HepG2 (cell line): ENCODE data around the gene RPRML.
"Not testable (repeated sequence)": the region's sequence is repeated elsewhere in the genome, so short reads cannot be mapped to it uniquely, and the experiment has no call there.

Experiments
- BRCA1 ChIP-seq: sonication (generic); formaldehyde crosslinking; IDR thresholded peaks from 2 replicates; pipeline ENCODE4 v1.4.0; 2020; ENCODE audit warnings: missing genetic modification reagents
- CEBPB ChIP-seq: IDR thresholded peaks from 2 replicates; pipeline ENCODE4 v1.6.1; 2011; ENCODE audit warnings: low read depth, low read length, improper control_type of control experiment, borderline replicate concordance
- CREB1 ChIP-seq, 2 experiments: fragments of 450-650 bp in 1 of 2; IDR thresholded peaks; 2 replicates each; pipeline ENCODE4 v1.6.1; 2016 to 2017; ENCODE audit warnings: control low read depth in 1 of 2, mild to moderate bottlenecking in 1 of 2, missing compliant biosample characterization in 1 of 2, missing genetic modification characterization in 1 of 2
- ELF1 ChIP-seq: sonication (generic); formaldehyde crosslinking; IDR thresholded peaks from 2 replicates; pipeline ENCODE4 v1.4.0; 2020; ENCODE audit warnings: missing genetic modification reagents
- ELF3 ChIP-seq: IDR thresholded peaks from 2 replicates; pipeline ENCODE4 v1.6.1; 2016; ENCODE audit warnings: missing genetic modification reagents, missing compliant biosample characterization
- GTF2F1 ChIP-seq: fragments of 150-350 bp; IDR thresholded peaks from 2 replicates; pipeline ENCODE4 v1.6.1; 2014; ENCODE audit warnings: low read length
- POLR2AphosphoS2 ChIP-seq: IDR thresholded peaks from 2 replicates; pipeline ENCODE4 v1.6.1; 2011; ENCODE audit warnings: low read depth, low read length, improper control_type of control experiment
- RAD21 ChIP-seq: fragments of 450-650 bp; formaldehyde crosslinking; IDR thresholded peaks from 2 replicates; pipeline ENCODE4 v1.5.0; 2020; ENCODE audit warnings: mild to moderate bottlenecking
- SAP130 ChIP-seq: IDR thresholded peaks from 2 replicates; pipeline ENCODE4 v1.6.1; 2016; ENCODE audit warnings: low read depth
- SYNCRIP ChIP-seq: fragments of 200-400 bp; formaldehyde crosslinking; IDR thresholded peaks from 2 replicates; pipeline ENCODE4 v1.6.1; 2018; ENCODE audit warnings: mild to moderate bottlenecking, low read depth, low read length; ENCODE audit not compliant: insufficient read depth
- ZNF264 ChIP-seq: sonication (generic); formaldehyde crosslinking; IDR thresholded peaks from 2 replicates; pipeline ENCODE4 v1.4.0; 2020; ENCODE audit warnings: missing genetic modification reagents
- TF ChIP-seq, protein P1 (sequence below): fragments of 450-650 bp; IDR thresholded peaks from 2 replicates; pipeline ENCODE4 v1.6.1; 2017; ENCODE audit warnings: mild to moderate bottlenecking
- TF ChIP-seq, protein P2 (sequence below): sonication (generic); formaldehyde crosslinking; IDR thresholded peaks from 2 replicates; pipeline ENCODE4 v1.5.0; 2020; ENCODE audit warnings: mild to moderate bottlenecking, missing genetic modification reagents, moderate library complexity

DNA sequence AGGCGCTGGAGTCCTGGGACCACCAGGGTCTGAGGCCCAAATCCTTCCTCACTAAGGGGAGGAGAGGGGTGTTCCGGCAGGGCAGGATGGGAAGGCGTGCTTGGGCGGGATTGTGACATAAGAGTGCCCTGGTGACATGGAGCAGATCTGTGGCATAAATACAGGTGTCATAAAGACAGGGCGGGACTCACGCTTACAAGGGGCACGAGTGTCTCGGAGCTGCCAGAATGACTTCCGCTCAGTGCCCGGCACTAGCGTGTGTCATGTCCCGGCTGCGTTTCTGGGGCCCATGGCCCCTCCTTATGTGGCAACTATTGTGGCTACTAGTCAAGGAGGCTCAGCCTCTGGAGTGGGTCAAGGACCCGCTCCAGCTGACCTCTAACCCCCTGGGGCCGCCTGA, 37.9 kb upstream of the RPRML start:
- not testable (repeated sequence) for TF ChIP-seq POLR2AphosphoS2; SYNCRIP; CEBPB; ZNF264 (CRISPR knock-in tag); ELF1 (CRISPR knock-in tag); CREB1 (IDR thresholded peaks at IDR 0.05); CREB1 (CRISPR knock-in tag; IDR thresholded peaks at IDR 0.05); SAP130 (CRISPR knock-in tag); BRCA1 (CRISPR knock-in tag); ELF3 (CRISPR knock-in tag); RAD21 (CRISPR knock-in tag); GTF2F1
- TF ChIP-seq, protein P1, sequence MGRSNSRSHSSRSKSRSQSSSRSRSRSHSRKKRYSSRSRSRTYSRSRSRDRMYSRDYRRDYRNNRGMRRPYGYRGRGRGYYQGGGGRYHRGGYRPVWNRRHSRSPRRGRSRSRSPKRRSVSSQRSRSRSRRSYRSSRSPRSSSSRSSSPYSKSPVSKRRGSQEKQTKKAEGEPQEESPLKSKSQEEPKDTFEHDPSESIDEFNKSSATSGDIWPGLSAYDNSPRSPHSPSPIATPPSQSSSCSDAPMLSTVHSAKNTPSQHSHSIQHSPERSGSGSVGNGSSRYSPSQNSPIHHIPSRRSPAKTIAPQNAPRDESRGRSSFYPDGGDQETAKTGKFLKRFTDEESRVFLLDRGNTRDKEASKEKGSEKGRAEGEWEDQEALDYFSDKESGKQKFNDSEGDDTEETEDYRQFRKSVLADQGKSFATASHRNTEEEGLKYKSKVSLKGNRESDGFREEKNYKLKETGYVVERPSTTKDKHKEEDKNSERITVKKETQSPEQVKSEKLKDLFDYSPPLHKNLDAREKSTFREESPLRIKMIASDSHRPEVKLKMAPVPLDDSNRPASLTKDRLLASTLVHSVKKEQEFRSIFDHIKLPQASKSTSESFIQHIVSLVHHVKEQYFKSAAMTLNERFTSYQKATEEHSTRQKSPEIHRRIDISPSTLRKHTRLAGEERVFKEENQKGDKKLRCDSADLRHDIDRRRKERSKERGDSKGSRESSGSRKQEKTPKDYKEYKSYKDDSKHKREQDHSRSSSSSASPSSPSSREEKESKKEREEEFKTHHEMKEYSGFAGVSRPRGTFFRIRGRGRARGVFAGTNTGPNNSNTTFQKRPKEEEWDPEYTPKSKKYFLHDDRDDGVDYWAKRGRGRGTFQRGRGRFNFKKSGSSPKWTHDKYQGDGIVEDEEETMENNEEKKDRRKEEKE: not testable (repeated sequence)
- TF ChIP-seq, protein P2, sequence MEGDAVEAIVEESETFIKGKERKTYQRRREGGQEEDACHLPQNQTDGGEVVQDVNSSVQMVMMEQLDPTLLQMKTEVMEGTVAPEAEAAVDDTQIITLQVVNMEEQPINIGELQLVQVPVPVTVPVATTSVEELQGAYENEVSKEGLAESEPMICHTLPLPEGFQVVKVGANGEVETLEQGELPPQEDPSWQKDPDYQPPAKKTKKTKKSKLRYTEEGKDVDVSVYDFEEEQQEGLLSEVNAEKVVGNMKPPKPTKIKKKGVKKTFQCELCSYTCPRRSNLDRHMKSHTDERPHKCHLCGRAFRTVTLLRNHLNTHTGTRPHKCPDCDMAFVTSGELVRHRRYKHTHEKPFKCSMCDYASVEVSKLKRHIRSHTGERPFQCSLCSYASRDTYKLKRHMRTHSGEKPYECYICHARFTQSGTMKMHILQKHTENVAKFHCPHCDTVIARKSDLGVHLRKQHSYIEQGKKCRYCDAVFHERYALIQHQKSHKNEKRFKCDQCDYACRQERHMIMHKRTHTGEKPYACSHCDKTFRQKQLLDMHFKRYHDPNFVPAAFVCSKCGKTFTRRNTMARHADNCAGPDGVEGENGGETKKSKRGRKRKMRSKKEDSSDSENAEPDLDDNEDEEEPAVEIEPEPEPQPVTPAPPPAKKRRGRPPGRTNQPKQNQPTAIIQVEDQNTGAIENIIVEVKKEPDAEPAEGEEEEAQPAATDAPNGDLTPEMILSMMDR (CRISPR knock-in tag): not testable (repeated sequence)
